GM21360 (cell line): Measurements from ENCODE around the gene GC.
"Not testable (repeated sequence)": the region's sequence is repeated elsewhere in the genome, so short reads cannot be mapped to it uniquely, and the experiment has no call there.

ENCODE experiments used
- ATAC-seq: cut with Tn5 transposase; IDR thresholded peaks from one replicate; pipeline ENCODE4 v1.9.1; 2021; ENCODE audit warnings: mild to moderate bottlenecking, moderate library complexity; ENCODE audit not compliant: unreplicated experiment

The GC gene

GRCh38 chr4:71769434-71769833 is 14.4 kb downstream of the GC start:
- no peak for ATAC-seq

GRCh38 chr4:71768123-71768522 is 15.8 kb downstream of the GC start:
- no peak for ATAC-seq

- ATAC-seq: no peak
Measured at GRCh38 chr4:71765821-71766383, 18.0 kb downstream of the GC start.

GRCh38 chr4:71765350-71765749 is 18.5 kb downstream of the GC start:
- ATAC-seq: no peak

- no peak for ATAC-seq
Measured at GRCh38 chr4:71752383-71753042, 31.4 kb downstream of the GC start.

- no peak for ATAC-seq
Measured at GRCh38 chr4:71749008-71749594, 34.8 kb downstream of the GC start.

GRCh38 chr4:71746379-71746778 is 37.5 kb downstream of the GC start:
- no peak for ATAC-seq

GRCh38 chr4:71738782-71739181 is 45.1 kb downstream of the GC start:
- not testable (repeated sequence) for ATAC-seq

GRCh38 chr4:71732706-71733105 is 51.2 kb downstream of the GC start:
- ATAC-seq: no peak

GRCh38 chr4:71732066-71732465 is 51.8 kb downstream of the GC start:
- no peak for ATAC-seq

GRCh38 chr4:71729856-71730255 is 54.0 kb downstream of the GC start:
- no peak for ATAC-seq

GRCh38 chr4:71713611-71714203 is 70.2 kb downstream of the GC start:
- ATAC-seq: no peak

- ATAC-seq: no peak
Measured at GRCh38 chr4:71711985-71712348, 71.9 kb downstream of the GC start.

- no peak for ATAC-seq
Measured at GRCh38 chr4:71711044-71711984, 72.6 kb downstream of the GC start.

GRCh38 chr4:71709961-71710360 is 73.9 kb downstream of the GC start:
- ATAC-seq: no peak

GRCh38 chr4:71698141-71698540 is 85.7 kb downstream of the GC start:
- no peak for ATAC-seq

- ATAC-seq: no peak
Measured at GRCh38 chr4:71697031-71697430, 86.8 kb downstream of the GC start.

GRCh38 chr4:71694961-71695360 is 88.9 kb downstream of the GC start:
- ATAC-seq: no peak

GRCh38 chr4:71692963-71693362 is 90.9 kb downstream of the GC start:
- no peak for ATAC-seq

- ATAC-seq: no peak
Measured at GRCh38 chr4:71692198-71692597, 91.7 kb downstream of the GC start.
